NCI-H524 (cell line): ENCODE data around the gene FZR1.
"Not testable (repeated sequence)": the region's sequence is repeated elsewhere in the genome, so short reads cannot be mapped to it uniquely, and the experiment has no call there.

Experiments used
- DNase-seq, 2 experiments: peaks; one replicate each; lab custom pipeline; 2025; lab: John Stamatoyannopoulos, UW

The FZR1 gene

GRCh38 chr19:3547301-3547731 lies 41.2 kb downstream of the FZR1 start:
- peak in 1 of 2 experiments; percentile 27 for DNase-seq

GRCh38 chr19:3547767-3548282 lies 41.7 kb downstream of the FZR1 start:
- no peak for DNase-seq

GRCh38 chr19:3548606-3549005 lies 42.5 kb downstream of the FZR1 start:
- DNase-seq: no peak

GRCh38 chr19:3549816-3550215 lies 43.7 kb downstream of the FZR1 start:
- no peak for DNase-seq

GRCh38 chr19:3550947-3551791 lies 45.1 kb downstream of the FZR1 start:
- no peak for DNase-seq

GRCh38 chr19:3551792-3552095 lies 45.6 kb downstream of the FZR1 start:
- no peak for DNase-seq

GRCh38 chr19:3554254-3555083 lies 48.4 kb downstream of the FZR1 start:
- DNase-seq: no peak

GRCh38 chr19:3555653-3556422 lies 49.7 kb downstream of the FZR1 start:
- DNase-seq: no peak

- no peak for DNase-seq
These were observed 50.4 kb downstream of the FZR1 start for GRCh38 chr19:3556423-3556977.

- peak in 1 of 2 experiments; percentile 46 for DNase-seq
These were observed 50.9 kb downstream of the FZR1 start for GRCh38 chr19:3556978-3557460.

GRCh38 chr19:3557461-3558248 lies 51.5 kb downstream of the FZR1 start, which contains the start of gene MFSD12:
TSS of gene MFSD12 (minus strand) at chr19:3557586. CDS start at chr19:3557403, 183 bp downstream.
- peak; percentile 78 to 93 for DNase-seq

- no peak for DNase-seq
These were observed 57.8 kb downstream of the FZR1 start for GRCh38 chr19:3563709-3564524.

- DNase-seq: no peak
These were observed 59.0 kb downstream of the FZR1 start for GRCh38 chr19:3565139-3565538.

- DNase-seq: not testable (repeated sequence)
These were observed 63.9 kb downstream of the FZR1 start for GRCh38 chr19:3570042-3570441.

- DNase-seq: no peak
These were observed 64.5 kb downstream of the FZR1 start for GRCh38 chr19:3570606-3571011.

GRCh38 chr19:3572132-3572854 lies 66.2 kb downstream of the FZR1 start:
- peak; percentile 99 to 100 for DNase-seq

- no peak for DNase-seq
These were observed 66.7 kb downstream of the FZR1 start, which contains the start of gene HMG20B for GRCh38 chr19:3572855-3573161. TSS of gene HMG20B (plus strand) at chr19:3572944. CDS start at chr19:3573310, 366 bp downstream.

- peak in 1 of 2 experiments; percentile 36 for DNase-seq
These were observed 67.2 kb downstream of the FZR1 start for GRCh38 chr19:3573162-3573857.
